HG02981 (cell line): ENCODE data around the gene FJX1.

Experiments
- ATAC-seq: cut with Tn5 transposase; IDR thresholded peaks from one replicate; pipeline ENCODE4 v1.9.1; 2021; ENCODE audit warnings: mild to moderate bottlenecking, moderate library complexity; ENCODE audit not compliant: unreplicated experiment

Gene FJX1

GRCh38 chr11:35606206-35606605, 12.1 kb upstream of the FJX1 start:
- no peak for ATAC-seq

DNA sequence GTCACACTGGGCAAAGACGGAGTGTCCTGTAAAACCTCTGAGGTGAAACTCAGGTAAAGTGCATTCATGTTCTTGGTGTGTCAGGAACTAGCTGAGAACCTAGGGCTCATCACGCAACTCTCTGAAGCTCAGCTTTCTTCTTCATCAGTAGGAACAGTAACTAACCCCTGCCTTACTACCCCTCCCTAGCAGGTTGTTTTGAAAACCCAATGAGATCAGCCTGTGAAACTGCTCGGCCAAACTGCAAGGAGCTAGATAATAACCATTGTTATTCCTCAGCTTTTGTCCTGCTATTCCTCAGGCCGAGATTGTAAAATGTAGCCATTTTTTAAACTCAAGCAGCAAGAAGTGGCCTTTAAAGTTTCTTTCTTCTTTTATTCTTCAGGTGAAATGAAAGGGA, 9.8 kb upstream of the FJX1 start:
- no peak for ATAC-seq

DNA sequence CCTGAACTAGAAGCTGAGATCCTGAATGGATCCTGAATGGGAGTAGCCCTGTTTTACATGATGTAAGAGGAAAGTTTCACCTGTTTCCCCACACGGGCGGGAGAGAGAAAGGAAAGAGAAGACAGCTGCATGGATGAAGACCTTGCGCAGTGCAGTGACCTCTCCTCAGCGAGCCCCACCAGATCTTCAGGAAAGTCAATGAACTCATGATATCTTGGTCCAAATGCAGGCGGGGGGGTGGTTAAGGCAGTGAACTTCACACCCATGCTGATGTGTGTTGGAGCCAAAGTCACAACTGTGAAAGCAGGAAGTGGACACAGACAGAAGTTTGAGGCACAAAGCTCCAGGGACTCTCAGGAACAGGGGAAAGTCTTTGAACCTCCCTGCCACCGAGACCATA, 8.6 kb upstream of the FJX1 start:
- no peak for ATAC-seq

GRCh38 chr11:35610631-35611030, 7.6 kb upstream of the FJX1 start:
- no peak for ATAC-seq

DNA sequence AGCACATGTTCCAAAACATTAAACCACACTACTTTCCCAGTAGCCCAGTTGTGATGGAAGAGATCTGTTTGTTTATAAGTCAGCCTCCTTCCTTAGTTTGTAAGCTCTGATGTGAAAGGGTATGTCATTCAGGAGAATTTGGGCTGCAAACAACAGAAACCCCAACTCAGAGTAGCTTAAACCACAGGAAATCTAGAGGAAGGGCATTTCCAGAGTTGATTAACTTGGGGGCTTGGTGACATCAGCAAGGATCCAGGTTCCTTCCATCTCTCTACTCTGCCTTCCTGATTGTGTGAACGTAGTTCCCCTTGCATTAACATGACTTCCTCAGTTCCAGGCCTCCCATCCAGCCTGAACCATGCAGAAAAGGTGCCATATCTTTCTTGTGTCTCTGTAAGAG, 6.5 kb upstream of the FJX1 start:
- ATAC-seq = no peak

GRCh38 chr11:35614939-35615569, 3.2 kb upstream of the FJX1 start:
- no peak for ATAC-seq

- no peak for ATAC-seq
These were observed 2.0 kb upstream of the FJX1 start for GRCh38 chr11:35615921-35616900.

DNA sequence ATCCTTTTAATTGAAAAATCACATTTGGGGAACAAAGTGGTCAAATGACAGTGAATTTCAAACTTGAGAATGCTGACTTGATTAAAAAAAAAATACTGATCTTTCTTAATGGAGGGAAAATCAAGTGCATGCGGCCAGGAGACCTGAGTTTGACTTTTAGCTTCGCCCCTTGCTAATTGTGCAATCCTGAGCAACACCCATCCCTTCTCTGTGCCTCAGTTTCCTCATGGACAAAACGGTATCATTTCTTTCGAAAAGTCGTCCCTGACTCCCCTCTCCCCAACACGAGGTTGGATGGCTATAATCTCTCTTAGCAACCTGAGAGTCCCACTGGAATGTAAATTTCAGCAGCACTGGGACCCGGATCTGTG, 959 bp upstream of the FJX1 start:
- no peak for ATAC-seq

DNA sequence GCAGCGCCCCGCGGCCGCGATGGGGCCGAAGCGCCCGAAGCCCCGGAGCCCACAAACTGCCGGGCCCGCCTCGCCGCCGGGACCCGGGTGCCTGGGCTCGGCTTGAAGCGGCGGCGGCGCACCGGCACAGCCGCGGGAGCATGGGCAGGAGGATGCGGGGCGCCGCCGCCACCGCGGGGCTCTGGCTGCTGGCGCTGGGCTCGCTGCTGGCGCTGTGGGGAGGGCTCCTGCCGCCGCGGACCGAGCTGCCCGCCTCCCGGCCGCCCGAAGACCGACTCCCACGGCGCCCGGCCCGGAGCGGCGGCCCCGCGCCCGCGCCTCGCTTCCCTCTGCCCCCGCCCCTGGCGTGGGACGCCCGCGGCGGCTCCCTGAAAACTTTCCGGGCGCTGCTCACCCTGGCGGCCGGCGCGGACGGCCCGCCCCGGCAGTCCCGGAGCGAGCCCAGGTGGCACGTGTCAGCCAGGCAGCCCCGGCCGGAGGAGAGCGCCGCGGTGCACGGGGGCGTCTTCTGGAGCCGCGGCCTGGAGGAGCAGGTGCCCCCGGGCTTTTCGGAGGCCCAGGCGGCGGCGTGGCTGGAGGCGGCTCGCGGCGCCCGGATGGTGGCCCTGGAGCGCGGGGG, 346 bp downstream of the FJX1 start:
- ATAC-seq = peak; percentile 34

- ATAC-seq = peak; percentile 42
These were observed 1.0 kb downstream of the FJX1 start for GRCh38 chr11:35619116-35619854.

- no peak for ATAC-seq
These were observed 1.8 kb downstream of the FJX1 start for GRCh38 chr11:35619855-35620640.

GRCh38 chr11:35620795-35621194, 2.5 kb downstream of the FJX1 start:
- no peak for ATAC-seq

- ATAC-seq = no peak
These were observed 3.4 kb downstream of the FJX1 start for GRCh38 chr11:35621620-35622019.

GRCh38 chr11:35622070-35622469, 3.8 kb downstream of the FJX1 start:
- ATAC-seq = no peak

DNA sequence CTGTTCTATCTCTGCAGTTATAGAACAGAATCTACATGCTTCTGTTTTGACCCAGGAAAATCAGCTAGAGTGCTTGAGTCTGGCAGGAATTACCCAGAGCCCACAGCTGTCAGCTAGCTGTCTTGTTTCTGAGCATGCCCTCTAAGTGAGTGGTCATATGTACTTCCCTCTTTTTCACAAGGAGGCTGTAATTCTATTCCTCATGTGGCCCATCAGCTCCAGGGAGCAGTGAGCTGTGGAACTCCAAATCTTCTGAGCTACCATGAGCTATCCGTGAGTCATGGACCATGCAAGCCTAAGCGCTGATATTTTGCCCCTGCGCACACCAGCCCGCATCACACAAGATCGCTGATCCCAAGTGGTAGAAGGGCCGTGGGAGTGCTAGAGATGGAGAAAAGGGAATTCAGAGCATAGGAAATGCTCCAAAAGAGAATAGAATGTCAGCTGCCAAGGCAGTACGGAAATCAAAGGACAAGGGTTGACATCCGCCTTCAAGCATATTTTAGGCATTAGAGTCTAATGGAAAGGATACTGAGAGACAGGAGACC, 5.4 kb downstream of the FJX1 start:
- ATAC-seq = no peak

DNA sequence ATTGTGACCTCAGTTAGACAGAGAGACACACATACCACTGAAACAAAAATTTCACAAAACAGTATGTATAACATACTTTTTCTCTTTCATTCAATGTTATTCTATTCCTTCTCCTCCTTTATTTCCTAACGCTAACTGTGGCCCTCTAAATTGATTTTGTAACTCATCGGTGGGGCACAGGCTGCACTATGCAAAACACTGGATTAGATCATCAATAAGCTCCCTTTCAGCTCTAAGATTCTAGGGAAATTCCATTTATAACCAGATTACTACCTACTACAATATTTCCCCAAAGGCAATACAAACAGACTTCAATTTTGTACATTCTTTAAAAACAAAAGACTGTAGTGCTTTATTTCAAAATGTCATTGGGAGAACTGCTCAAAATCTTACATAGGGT, 6.1 kb downstream of the FJX1 start:
- ATAC-seq = no peak

GRCh38 chr11:35624781-35625180, 6.5 kb downstream of the FJX1 start:
- no peak for ATAC-seq

GRCh38 chr11:35626501-35626900, 8.2 kb downstream of the FJX1 start:
- ATAC-seq = no peak

DNA sequence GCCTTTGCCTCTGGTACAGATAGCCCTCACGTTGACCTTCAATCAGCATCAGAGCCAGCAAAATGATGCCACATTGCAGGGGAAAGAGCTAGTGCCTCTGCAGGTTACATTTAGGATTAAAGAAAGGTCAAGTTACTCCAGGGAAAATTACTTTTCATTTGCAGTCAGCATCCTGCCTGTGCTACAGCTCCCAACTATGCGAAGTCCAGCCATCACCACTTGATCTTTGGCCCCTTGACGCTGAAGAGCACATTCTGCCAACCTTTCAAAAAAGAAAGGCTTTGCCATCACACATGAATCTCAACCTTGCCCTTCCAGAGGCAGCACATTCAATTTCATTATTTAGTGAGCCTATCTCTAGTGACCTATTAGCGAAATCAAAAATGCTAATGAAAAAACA, 11.3 kb downstream of the FJX1 start:
- no peak for ATAC-seq

DNA sequence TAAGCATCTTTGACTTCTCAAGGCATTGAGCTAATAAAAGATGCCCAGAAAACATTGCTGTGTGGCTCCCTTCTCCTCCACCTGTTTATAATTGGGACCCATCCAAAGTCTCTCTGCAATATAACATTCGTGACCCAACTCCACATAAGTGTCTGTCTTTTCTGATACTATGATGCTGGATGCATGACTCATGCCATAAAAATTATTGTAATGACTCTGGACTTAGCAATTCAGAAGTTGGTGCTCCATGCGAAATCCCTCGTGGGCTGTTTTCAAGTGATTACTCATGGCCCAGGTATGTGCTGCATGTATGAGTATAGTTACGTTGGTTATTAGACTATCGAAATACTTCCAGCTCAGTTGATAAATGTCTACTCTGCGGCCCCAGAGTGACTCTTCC, 11.7 kb downstream of the FJX1 start:
- no peak for ATAC-seq
